Tibial nerve (tissue), 4 donors: ENCODE data around the gene JMJD1C. TPM values are rescaled to one million over a fixed set of nuclear protein-coding genes. Genes with fewer than 3 reads are reported as not detected.
"Not testable (repeated sequence)": the region's sequence is repeated elsewhere in the genome, so short reads cannot be mapped to it uniquely, and the experiment has no call there.

Source experiments
- DNase-seq, 2 donors: peaks; one replicate each; pipeline ENCODE4 v3.0.0-alpha.2; 2019; ENCODE audit warnings: low spot score in 2 of 2
- H3K27ac ChIP-seq, 4 donors: fragments of 200-600 bp; sonication (generic) in 3 of 4; one replicate each; pipeline ENCODE4 v1.5.1; 2017 to 2019; ENCODE audit warnings: mild to moderate bottlenecking in 1 of 4
- H3K27me3 ChIP-seq, 2 donors: fragments of 200-600 bp; sonication (generic) in 1 of 2; one replicate each; pipeline versions ENCODE4 v1.5.1 to v1.6.0; 2017 to 2019
- H3K36me3 ChIP-seq, 3 donors: fragments of 200-600 bp; sonication (generic); one replicate each; pipeline ENCODE4 v1.5.1; 2018 to 2019
- H3K4me1 ChIP-seq, 4 donors: fragments of 200-600 bp; sonication (generic) in 3 of 4; one replicate each; pipeline ENCODE4 v1.5.1; 2017 to 2019
- H3K4me3 ChIP-seq, 4 donors: fragments of 200-600 bp; sonication (generic) in 3 of 4; one replicate each; pipeline ENCODE4 v1.5.1; 2017 to 2019; ENCODE audit warnings: mild to moderate bottlenecking in 1 of 4, moderate library complexity in 1 of 4
- H3K9me3 ChIP-seq, 4 donors: fragments of 200-600 bp; sonication (generic) in 3 of 4; one replicate each; pipeline ENCODE4 v1.5.1; 2017 to 2019
- CTCF ChIP-seq, 5 experiments: fragments of 200-600 bp in 3 of 5; fragments of 450-650 bp in 2 of 5; sonication (generic) in 3 of 5; IDR thresholded peaks; one replicate each; pipeline ENCODE4 v1.5.1; 2016 to 2019; ENCODE audit warnings: antibody characterized with exemption in 5 of 5, mild to moderate bottlenecking in 3 of 5, moderate library complexity in 2 of 5
- EP300 ChIP-seq, 2 donors: sonication (generic); formaldehyde crosslinking; IDR thresholded peaks; one replicate each; pipeline ENCODE4 v1.6.1; 2017; ENCODE audit warnings: antibody characterized with exemption in 2 of 2, mild to moderate bottlenecking in 1 of 2
- POLR2A ChIP-seq, 2 donors: fragments of 450-650 bp; IDR thresholded peaks; one replicate each; pipeline ENCODE4 v1.6.1; 2017; ENCODE audit warnings: antibody characterized with exemption in 2 of 2, mild to moderate bottlenecking in 2 of 2, moderate library complexity in 2 of 2
- WGBS, 2 donors: methylation state at CpG; one replicate each; pipeline ENCODE4 v1.1.5; 2018; 5-methylcytosine and 5-hydroxymethylcytosine counted together
- total RNA-seq, 4 donors: library from RNA; depleted of rRNA; stranded (reverse); fragments of >200 nt; gene quantifications; one replicate each; pipeline ENCODE4 v1.1.0, GENCODE V29; 2016

JMJD1C gene
- total RNA-seq, 4 donors from 2014 or later, result 100 to 156 (median 131) TPM

GRCh38 chr10:63348245-63348850 lies 117.4 kb downstream of the JMJD1C start:
- DNase-seq, result no peak
- Histone ChIP-seq H3K4me1 (no peaks in the 10 kb centered on the region), H3K36me3 (peaks cover 0 to 3% (median 0%) of the 10 kb centered on the region in 3 donors), H3K9me3 (no peaks in the 10 kb centered on the region), H3K27ac (no peak overlapping the region), H3K27me3 (no peaks in the 10 kb centered on the region), H3K4me3 (no peak overlapping the region)
- TF ChIP-seq CTCF (IDR thresholded peaks at IDR 0.05) (no peak), EP300 (IDR thresholded peaks at IDR 0.05) (no peak), POLR2A (IDR thresholded peaks at IDR 0.05) (no peak)
- 78 to 99% methylated on average over 3 of the region's 3 CpGs for WGBS, 2 donors

GRCh38 chr10:63346015-63346441 lies 119.7 kb downstream of the JMJD1C start:
- Histone ChIP-seq H3K27ac (no peak overlapping the region), H3K4me1 (no peaks in the 10 kb centered on the region), H3K27me3 (no peaks in the 10 kb centered on the region), H3K36me3 (peaks cover 0 to 3% (median 0%) of the 10 kb centered on the region in 3 donors), H3K9me3 (no peaks in the 10 kb centered on the region), H3K4me3 (no peak overlapping the region)
- DNase-seq, result no peak
- TF ChIP-seq EP300 (IDR thresholded peaks at IDR 0.05) (no peak), CTCF (IDR thresholded peaks at IDR 0.05) (no peak), POLR2A (IDR thresholded peaks at IDR 0.05) (no peak)

- H3K27ac ChIP-seq, result no peak overlapping the region
- H3K36me3 ChIP-seq, result peaks cover 0 to 3% (median 0%) of the 10 kb centered on the region in 3 donors
- H3K4me3 ChIP-seq, result no peak overlapping the region
- H3K4me1 ChIP-seq, result no peaks in the 10 kb centered on the region
- 92 to 93% methylated on average over 1 of the region's 1 CpG for WGBS, 2 donors
- no peaks in the 10 kb centered on the region for H3K9me3 ChIP-seq
- no peak for DNase-seq
- TF ChIP-seq CTCF (IDR thresholded peaks at IDR 0.05) (no peak), EP300 (IDR thresholded peaks at IDR 0.05) (no peak), POLR2A (IDR thresholded peaks at IDR 0.05) (no peak)
- H3K27me3 ChIP-seq, result no peaks in the 10 kb centered on the region
These were observed 121.5 kb downstream of the JMJD1C start for GRCh38 chr10:63344269-63344668.

GRCh38 chr10:63343476-63343875 lies 122.3 kb downstream of the JMJD1C start:
- 65 to 72% methylated on average over 4 of the region's 4 CpGs for WGBS, 2 donors
- H3K9me3 ChIP-seq, result no peaks in the 10 kb centered on the region
- no peak overlapping the region for H3K27ac ChIP-seq
- H3K27me3 ChIP-seq, result no peaks in the 10 kb centered on the region
- H3K36me3 ChIP-seq, result peaks cover 0 to 3% (median 0%) of the 10 kb centered on the region in 3 donors
- no peak overlapping the region for H3K4me3 ChIP-seq
- TF ChIP-seq EP300 (IDR thresholded peaks at IDR 0.05), result no peak
- TF ChIP-seq CTCF (IDR thresholded peaks at IDR 0.05), result no peak
- no peak for TF ChIP-seq POLR2A (IDR thresholded peaks at IDR 0.05)
- DNase-seq, result no peak
- H3K4me1 ChIP-seq, result no peaks in the 10 kb centered on the region

- H3K4me3 ChIP-seq, H3K27ac ChIP-seq, H3K27me3 ChIP-seq, H3K36me3 ChIP-seq, DNase-seq, H3K9me3 ChIP-seq, H3K4me1 ChIP-seq: not testable (repeated sequence)
- 95 to 97% methylated on average over 7 of the region's 7 CpGs for WGBS, 2 donors
These were observed 126.1 kb downstream of the JMJD1C start for GRCh38 chr10:63339640-63340039.
